Breast epithelium (tissue), 4 donors: ENCODE measurements around the gene RBM17. TPM values are rescaled to one million over a fixed set of nuclear protein-coding genes. Genes with fewer than 3 reads are reported as not detected.
A peak's percentile ranks its signal among the peaks of the same experiment; 100 is the strongest.

Experiments used
- DNase-seq, 2 donors: peaks; one replicate each; pipeline ENCODE4 v3.0.0-alpha.2; 2019; ENCODE audit warnings: low spot score in 2 of 2
- H3K27ac ChIP-seq, 2 donors: fragments of 200-600 bp; sonication (generic) in 1 of 2; one replicate each; pipeline ENCODE4 v1.5.1; 2016 to 2019; ENCODE audit warnings: mild to moderate bottlenecking in 1 of 2
- H3K27me3 ChIP-seq, 2 donors: fragments of 200-600 bp; sonication (generic) in 1 of 2; one replicate each; pipeline versions ENCODE4 v1.5.1 to v1.6.0; 2017 to 2019; ENCODE audit warnings: control low read depth in 1 of 2, mild to moderate bottlenecking in 1 of 2
- H3K36me3 ChIP-seq: fragments of 200-600 bp; one replicate; pipeline ENCODE4 v1.5.1; 2019
- H3K4me1 ChIP-seq, 2 donors: fragments of 200-600 bp; sonication (generic); one replicate each; pipeline ENCODE4 v1.5.1; 2016 to 2019; ENCODE audit warnings: control low read depth in 1 of 2
- H3K4me3 ChIP-seq, 3 donors: fragments of 200-600 bp; sonication (generic); 1 replicate in 2 of 3; 2 replicates in 1 of 3; pipeline ENCODE4 v1.5.1; 2016 to 2019; ENCODE audit warnings: mild to moderate bottlenecking in 3 of 3, moderate library complexity in 2 of 3
- H3K9me3 ChIP-seq, 2 donors: fragments of 200-600 bp; sonication (generic) in 1 of 2; one replicate each; pipeline ENCODE4 v1.5.1; 2016 to 2019; ENCODE audit warnings: control low read depth in 1 of 2
- POLR2A ChIP-seq: fragments of 450-650 bp; IDR thresholded peaks from one replicate; pipeline ENCODE4 v1.6.1; 2016; ENCODE audit warnings: antibody characterized with exemption, mild to moderate bottlenecking, moderate library complexity
- POLR2AphosphoS5 ChIP-seq, 3 donors: sonication (generic); formaldehyde crosslinking; IDR thresholded peaks; one replicate each; pipeline ENCODE4 v1.6.1; 2017; ENCODE audit warnings: antibody characterized with exemption in 3 of 3
- intact Hi-C: fragments of 100-400 bp; cut with DNase I; formaldehyde crosslinking; loops from one replicate; pipeline ENCODE4 v1.15.1; 2023; ENCODE audit warnings: low total_unique reads
- total RNA-seq, 3 donors: library from RNA; depleted of rRNA; stranded (reverse); fragments of >200 nt; gene quantifications; one replicate each; pipeline ENCODE4 v1.1.0, GENCODE V29; 2016
- TF ChIP-seq, protein P1 (sequence below), 3 donors: fragments of 450-650 bp; IDR thresholded peaks; one replicate each; pipeline ENCODE4 v1.5.1; 2016 to 2017; ENCODE audit warnings: antibody characterized with exemption in 3 of 3, mild to moderate bottlenecking in 3 of 3, moderate library complexity in 3 of 3

The RBM17 gene
- total RNA-seq, 3 donors from 2014 or later: 62.4 to 72.4 (median 68.2) TPM

- TF ChIP-seq, protein P1, sequence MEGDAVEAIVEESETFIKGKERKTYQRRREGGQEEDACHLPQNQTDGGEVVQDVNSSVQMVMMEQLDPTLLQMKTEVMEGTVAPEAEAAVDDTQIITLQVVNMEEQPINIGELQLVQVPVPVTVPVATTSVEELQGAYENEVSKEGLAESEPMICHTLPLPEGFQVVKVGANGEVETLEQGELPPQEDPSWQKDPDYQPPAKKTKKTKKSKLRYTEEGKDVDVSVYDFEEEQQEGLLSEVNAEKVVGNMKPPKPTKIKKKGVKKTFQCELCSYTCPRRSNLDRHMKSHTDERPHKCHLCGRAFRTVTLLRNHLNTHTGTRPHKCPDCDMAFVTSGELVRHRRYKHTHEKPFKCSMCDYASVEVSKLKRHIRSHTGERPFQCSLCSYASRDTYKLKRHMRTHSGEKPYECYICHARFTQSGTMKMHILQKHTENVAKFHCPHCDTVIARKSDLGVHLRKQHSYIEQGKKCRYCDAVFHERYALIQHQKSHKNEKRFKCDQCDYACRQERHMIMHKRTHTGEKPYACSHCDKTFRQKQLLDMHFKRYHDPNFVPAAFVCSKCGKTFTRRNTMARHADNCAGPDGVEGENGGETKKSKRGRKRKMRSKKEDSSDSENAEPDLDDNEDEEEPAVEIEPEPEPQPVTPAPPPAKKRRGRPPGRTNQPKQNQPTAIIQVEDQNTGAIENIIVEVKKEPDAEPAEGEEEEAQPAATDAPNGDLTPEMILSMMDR (IDR thresholded peaks at IDR 0.05): no peak
- no peak for TF ChIP-seq POLR2A
- intact Hi-C loops: no loop called here
- Histone ChIP-seq H3K4me1 (no peaks in the 10 kb centered on the region), H3K27ac (peak overlapping the region in 1 of 2 donors; percentile 15), H3K36me3 (no peaks in the 10 kb centered on the region), H3K9me3 (no peaks in the 10 kb centered on the region), H3K4me3 (no peak overlapping the region), H3K27me3 (no peaks in the 10 kb centered on the region)
- DNase-seq: no peak
Observed at GRCh38 chr10:6065406-6065805, 23.4 kb upstream of the RBM17 start.

- no peak for DNase-seq
- no peaks in the 10 kb centered on the region for H3K27me3 ChIP-seq
- H3K36me3 ChIP-seq: no peaks in the 10 kb centered on the region
- TF ChIP-seq POLR2A: no peak
- H3K9me3 ChIP-seq: no peaks in the 10 kb centered on the region
- no peaks in the 10 kb centered on the region for H3K4me1 ChIP-seq
- H3K4me3 ChIP-seq: no peak overlapping the region
- peak overlapping the region in 1 of 2 donors; percentile 80 for H3K27ac ChIP-seq
- intact Hi-C loops: no loop called here
Observed at GRCh38 chr10:6065835-6066234, 23.0 kb upstream of the RBM17 start.

DNA sequence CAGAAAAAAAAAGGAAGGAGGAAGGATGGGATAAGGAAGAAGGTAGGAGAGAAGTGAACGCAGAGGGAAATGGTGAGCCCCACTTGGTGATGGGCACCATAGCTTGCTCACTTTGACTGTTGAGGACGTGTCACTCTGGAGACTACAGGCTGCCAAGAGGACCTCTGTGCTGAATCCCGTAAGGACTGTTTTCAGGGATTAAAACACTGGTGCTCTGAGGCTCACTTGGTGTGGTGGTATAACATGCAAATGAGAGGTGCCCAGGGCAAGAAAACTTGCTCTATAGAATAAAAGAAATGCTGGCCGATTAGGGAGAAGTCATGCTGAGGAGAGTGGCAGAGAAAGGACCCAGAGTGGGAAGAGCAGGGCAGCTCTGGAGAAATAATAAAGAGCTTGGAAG, 21.4 kb upstream of the RBM17 start:
- TF ChIP-seq, protein P1 (IDR thresholded peaks at IDR 0.05): no peak
- TF ChIP-seq POLR2AphosphoS5 (IDR thresholded peaks at IDR 0.05) (no peak), POLR2A (no peak)
- Histone ChIP-seq H3K9me3 (no peaks in the 10 kb centered on the region), H3K36me3 (no peaks in the 10 kb centered on the region), H3K27ac (no peak overlapping the region), H3K4me1 (no peaks in the 10 kb centered on the region), H3K4me3 (no peak overlapping the region), H3K27me3 (no peaks in the 10 kb centered on the region)
- DNase-seq: no peak
- intact Hi-C loops: no loop called here

GRCh38 chr10:6068006-6068405, 20.8 kb upstream of the RBM17 start:
- no peak overlapping the region for H3K4me3 ChIP-seq
- DNase-seq: no peak
- TF ChIP-seq POLR2AphosphoS5 (IDR thresholded peaks at IDR 0.05) (no peak), POLR2A (no peak)
- no peaks in the 10 kb centered on the region for H3K9me3 ChIP-seq
- no peaks in the 10 kb centered on the region for H3K4me1 ChIP-seq
- no peaks in the 10 kb centered on the region for H3K36me3 ChIP-seq
- H3K27me3 ChIP-seq: no peaks in the 10 kb centered on the region
- intact Hi-C loops: no loop called here
- no peak overlapping the region for H3K27ac ChIP-seq

DNA sequence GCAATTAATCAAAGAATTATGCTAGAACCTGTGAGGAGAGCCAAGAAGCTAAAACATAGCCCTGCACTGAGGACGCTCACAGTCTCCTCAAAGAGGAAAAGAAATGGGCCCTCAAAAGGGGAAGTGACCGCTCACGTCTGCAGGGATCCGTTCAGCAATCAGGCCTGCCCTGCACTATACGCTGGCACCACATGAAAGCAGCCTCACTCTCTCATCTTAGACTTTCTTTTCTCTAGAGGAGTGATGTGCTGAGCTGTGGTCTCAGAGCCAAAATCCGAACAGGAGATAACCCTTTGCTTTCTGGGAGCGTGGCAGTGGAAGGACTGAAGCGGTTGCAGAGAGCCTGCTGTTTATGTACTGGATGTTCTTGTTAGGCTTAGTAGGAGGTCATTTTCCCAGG, 20.4 kb upstream of the RBM17 start:
- TF ChIP-seq, protein P1 (IDR thresholded peaks at IDR 0.05): no peak
- TF ChIP-seq POLR2AphosphoS5 (IDR thresholded peaks at IDR 0.05): no peak
- TF ChIP-seq POLR2A: no peak
- no peak for DNase-seq
- Histone ChIP-seq H3K27me3 (no peaks in the 10 kb centered on the region), H3K4me3 (no peak overlapping the region), H3K36me3 (no peaks in the 10 kb centered on the region), H3K9me3 (no peaks in the 10 kb centered on the region), H3K4me1 (no peaks in the 10 kb centered on the region), H3K27ac (no peak overlapping the region)
- intact Hi-C loops: no loop called here

DNA sequence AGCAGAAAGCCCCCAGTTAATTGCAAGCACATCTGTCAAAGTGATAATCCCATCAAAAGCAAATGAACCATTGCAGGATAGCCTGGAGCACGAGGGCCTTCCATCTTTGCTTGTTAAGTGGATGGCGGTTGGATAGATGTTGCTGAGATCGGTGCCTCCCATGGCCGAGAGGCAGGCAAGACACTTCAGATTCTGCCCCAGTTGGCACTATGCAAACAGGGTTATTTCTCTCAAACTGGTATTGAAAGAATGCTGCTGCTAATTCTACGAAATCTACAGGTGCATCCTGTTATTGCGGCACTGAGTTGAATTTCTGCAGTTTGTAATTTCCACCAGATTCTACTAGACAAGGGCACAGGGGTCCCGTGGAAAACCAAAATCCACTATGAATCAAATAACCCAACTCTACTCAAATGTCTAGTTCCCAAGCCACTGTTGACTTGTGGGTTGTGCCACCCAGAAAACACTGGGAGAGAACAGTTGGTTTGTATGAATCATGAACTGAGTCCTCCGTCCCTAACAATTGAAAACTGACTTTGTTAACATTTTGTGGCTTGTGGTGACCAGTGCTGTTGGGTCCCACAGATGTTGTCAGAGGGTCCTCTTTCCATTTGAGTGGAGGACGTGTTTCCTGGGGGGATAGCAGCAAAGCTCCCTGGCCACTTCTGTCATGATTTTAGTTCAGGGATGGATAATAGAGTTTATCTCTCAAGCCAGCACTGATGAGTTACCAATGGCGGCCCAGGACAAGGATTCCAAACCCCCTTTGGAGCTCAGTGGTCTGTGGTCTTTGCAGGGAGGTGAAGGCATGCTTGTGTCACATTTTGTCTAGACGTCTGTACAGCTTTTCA, 19.5 kb upstream of the RBM17 start:
- Histone ChIP-seq H3K27me3 (no peaks in the 10 kb centered on the region), H3K9me3 (no peaks in the 10 kb centered on the region), H3K36me3 (no peaks in the 10 kb centered on the region), H3K4me1 (no peaks in the 10 kb centered on the region), H3K4me3 (no peak overlapping the region), H3K27ac (no peak overlapping the region)
- intact Hi-C loops: no loop called here
- TF ChIP-seq, protein P1 (IDR thresholded peaks at IDR 0.05): no peak
- TF ChIP-seq POLR2AphosphoS5 (IDR thresholded peaks at IDR 0.05): no peak
- TF ChIP-seq POLR2A: no peak
- no peak for DNase-seq
